Measurements from ENCODE around the gene GPATCH3. TPM values are rescaled to one million over a fixed set of nuclear protein-coding genes. Genes with fewer than 3 reads are reported as not detected.

The GPATCH3 gene
- total RNA-seq, 1 experiment from 2014 or later = 14.8 TPM

DNA sequence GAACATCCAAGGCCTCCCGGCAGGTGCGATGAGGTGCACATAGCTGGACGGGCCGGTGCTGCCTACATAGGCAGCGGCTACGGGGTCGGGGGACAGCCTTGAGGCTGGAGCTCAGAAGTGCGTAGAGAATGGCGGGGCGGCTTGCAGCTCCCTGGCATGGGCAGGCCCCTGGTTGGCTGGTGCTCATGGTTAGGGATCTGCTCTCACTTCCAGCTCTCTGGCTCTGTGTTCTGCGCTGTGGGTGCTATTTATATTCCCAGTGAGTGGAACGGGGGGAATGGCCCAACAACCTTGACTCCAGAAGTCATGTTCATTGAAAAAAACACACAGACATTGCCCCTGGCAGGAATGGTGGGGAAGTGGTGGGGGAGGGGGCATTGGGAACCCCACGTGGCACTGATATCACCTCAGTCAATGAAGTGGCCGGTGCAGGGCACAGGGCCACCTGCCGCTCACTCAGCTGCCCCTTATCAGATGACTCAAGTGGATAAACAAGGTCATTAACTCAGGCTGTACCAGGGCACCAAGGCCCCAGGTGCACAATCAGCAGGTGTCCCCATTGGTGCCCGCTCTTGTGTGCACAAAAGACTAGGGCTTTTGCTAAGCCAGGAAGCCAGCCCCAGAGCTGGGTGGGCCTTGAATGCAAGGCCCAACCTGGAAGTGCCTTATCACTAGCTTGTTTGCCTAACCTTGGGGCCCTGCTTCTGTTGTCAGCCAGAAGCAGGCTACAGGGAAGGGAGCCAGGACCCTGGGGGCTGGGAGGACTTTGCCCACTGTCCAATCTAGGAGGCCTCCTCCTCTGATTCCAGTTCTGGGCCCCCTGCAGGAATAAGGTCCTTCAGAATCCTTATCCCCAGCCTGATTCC is 13.7 kb upstream of the GPATCH3 start, which contains the start of gene NR0B2:
Gene NR0B2 (minus strand): TSS at position 222 of the 866 bp plus-strand sequence. CDS start 35 bp downstream, at position 187.
- H3K4me2 ChIP-seq (ENCODE audit: low read length) = no peak within 1 kb of the TSS
- H3K36me3 ChIP-seq (ENCODE audit: control insufficient read depth in 1 of 2, insufficient read depth in 2 of 2, low read length in 2 of 2) = no peaks in the 10 kb centered on the region
- no TSS peak for BruUV-seq (replicated peaks)
- H3K9ac ChIP-seq (ENCODE audit: low read length) = no peak within 1 kb of the TSS
- H4K20me1 ChIP-seq (ENCODE audit: insufficient read depth) = no peaks in the 10 kb centered on the region
- no peaks in the 10 kb centered on the region for H3K9me3 ChIP-seq (ENCODE audit: control insufficient read depth in 1 of 2, insufficient read depth in 1 of 2, low read depth in 1 of 2, low read length in 2 of 2)
- DNase-seq (ENCODE audit: low read depth, low spot score) (no peak), ATAC-seq (peak; percentile 44)
- ChIA-PET RAD21 (ENCODE audit: low non-redundant PET in 1 of 2, low total read pairs in 2 of 2, uncharacterized antibody in 2 of 2, unreplicated experiment in 2 of 2) (no interaction called here), POLR2A (no interaction called here), CTCF (no interaction called here)
- H3K79me2 ChIP-seq (ENCODE audit: insufficient read depth, low read length) = no peaks in the 10 kb centered on the region
- no peak within 1 kb of the TSS for H3K27ac ChIP-seq (ENCODE audit: low read depth, low read length)
- intact Hi-C loops (cut with micrococcal nuclease) = no loop called here
- no peaks in the 10 kb centered on the region for H3K27me3 ChIP-seq (ENCODE audit: insufficient read depth, low read length)
- no peak within 1 kb of the TSS for H2AFZ ChIP-seq (ENCODE audit: low read depth, low read length, poor library complexity, severe bottlenecking)
- no peaks in the 10 kb centered on the region for H3K9me2 ChIP-seq (ENCODE audit: insufficient read depth)
- TF ChIP-seq ELF1 (IDR thresholded peaks at IDR 0.05; ENCODE audit: borderline replicate concordance, low read depth) (no peak), ZBTB33 (IDR thresholded peaks at IDR 0.05; ENCODE audit: extremely low read depth, insufficient replicate concordance, low read length) (no peak), ZNF274 (IDR thresholded peaks at IDR 0.05; ENCODE audit: low read depth, low read length) (no peak), EZH2phosphoT487 (IDR thresholded peaks at IDR 0.05; ENCODE audit: borderline replicate concordance) (no peak), SIN3A (IDR thresholded peaks at IDR 0.05; ENCODE audit: low read depth) (no peak)
- TF ChIP-seq, protein P1, sequence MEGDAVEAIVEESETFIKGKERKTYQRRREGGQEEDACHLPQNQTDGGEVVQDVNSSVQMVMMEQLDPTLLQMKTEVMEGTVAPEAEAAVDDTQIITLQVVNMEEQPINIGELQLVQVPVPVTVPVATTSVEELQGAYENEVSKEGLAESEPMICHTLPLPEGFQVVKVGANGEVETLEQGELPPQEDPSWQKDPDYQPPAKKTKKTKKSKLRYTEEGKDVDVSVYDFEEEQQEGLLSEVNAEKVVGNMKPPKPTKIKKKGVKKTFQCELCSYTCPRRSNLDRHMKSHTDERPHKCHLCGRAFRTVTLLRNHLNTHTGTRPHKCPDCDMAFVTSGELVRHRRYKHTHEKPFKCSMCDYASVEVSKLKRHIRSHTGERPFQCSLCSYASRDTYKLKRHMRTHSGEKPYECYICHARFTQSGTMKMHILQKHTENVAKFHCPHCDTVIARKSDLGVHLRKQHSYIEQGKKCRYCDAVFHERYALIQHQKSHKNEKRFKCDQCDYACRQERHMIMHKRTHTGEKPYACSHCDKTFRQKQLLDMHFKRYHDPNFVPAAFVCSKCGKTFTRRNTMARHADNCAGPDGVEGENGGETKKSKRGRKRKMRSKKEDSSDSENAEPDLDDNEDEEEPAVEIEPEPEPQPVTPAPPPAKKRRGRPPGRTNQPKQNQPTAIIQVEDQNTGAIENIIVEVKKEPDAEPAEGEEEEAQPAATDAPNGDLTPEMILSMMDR (IDR thresholded peaks at IDR 0.05 in 2 of 3, conservative IDR thresholded peaks at IDR 0.05 in 1 of 3; ENCODE audit: borderline replicate concordance in 1 of 3, insufficient read depth in 1 of 3, low read depth in 2 of 3, low read length in 2 of 3) = no peak
- TF ChIP-seq, protein P2, sequence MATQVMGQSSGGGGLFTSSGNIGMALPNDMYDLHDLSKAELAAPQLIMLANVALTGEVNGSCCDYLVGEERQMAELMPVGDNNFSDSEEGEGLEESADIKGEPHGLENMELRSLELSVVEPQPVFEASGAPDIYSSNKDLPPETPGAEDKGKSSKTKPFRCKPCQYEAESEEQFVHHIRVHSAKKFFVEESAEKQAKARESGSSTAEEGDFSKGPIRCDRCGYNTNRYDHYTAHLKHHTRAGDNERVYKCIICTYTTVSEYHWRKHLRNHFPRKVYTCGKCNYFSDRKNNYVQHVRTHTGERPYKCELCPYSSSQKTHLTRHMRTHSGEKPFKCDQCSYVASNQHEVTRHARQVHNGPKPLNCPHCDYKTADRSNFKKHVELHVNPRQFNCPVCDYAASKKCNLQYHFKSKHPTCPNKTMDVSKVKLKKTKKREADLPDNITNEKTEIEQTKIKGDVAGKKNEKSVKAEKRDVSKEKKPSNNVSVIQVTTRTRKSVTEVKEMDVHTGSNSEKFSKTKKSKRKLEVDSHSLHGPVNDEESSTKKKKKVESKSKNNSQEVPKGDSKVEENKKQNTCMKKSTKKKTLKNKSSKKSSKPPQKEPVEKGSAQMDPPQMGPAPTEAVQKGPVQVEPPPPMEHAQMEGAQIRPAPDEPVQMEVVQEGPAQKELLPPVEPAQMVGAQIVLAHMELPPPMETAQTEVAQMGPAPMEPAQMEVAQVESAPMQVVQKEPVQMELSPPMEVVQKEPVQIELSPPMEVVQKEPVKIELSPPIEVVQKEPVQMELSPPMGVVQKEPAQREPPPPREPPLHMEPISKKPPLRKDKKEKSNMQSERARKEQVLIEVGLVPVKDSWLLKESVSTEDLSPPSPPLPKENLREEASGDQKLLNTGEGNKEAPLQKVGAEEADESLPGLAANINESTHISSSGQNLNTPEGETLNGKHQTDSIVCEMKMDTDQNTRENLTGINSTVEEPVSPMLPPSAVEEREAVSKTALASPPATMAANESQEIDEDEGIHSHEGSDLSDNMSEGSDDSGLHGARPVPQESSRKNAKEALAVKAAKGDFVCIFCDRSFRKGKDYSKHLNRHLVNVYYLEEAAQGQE (IDR thresholded peaks at IDR 0.05; ENCODE audit: low read depth) = no peak
- no peak within 1 kb of the TSS for H3K4me3 ChIP-seq (replicated peaks in 1 of 2; ENCODE audit: low read depth in 1 of 2, low read length in 2 of 2)
- H3K4me1 ChIP-seq (ENCODE audit: control insufficient read depth in 1 of 2, insufficient read depth in 2 of 2, low read length in 2 of 2) = peaks cover 5% of the 10 kb centered on the region in 2 experiments; a peak in 2 of 4 replicates

Measured in HCT116 (cell line).